ENCODE measurements around the gene VGLL4. TPM values are rescaled to one million over a fixed set of nuclear protein-coding genes. Genes with fewer than 3 reads are reported as not detected.
A peak's percentile ranks its signal among the peaks of the same experiment; 100 is the strongest.

Gene VGLL4
- total and polyA plus RNA-seq, 2 of the 4 experiments (the other 2 are of a cell fraction), result 26.2 to 35.4 TPM

GRCh38 chr3:11618904-11619303, 24.8 kb downstream of the VGLL4 start:
- H3K27me3 ChIP-seq (ENCODE audit: control insufficient read depth, insufficient read depth, low read length), result no peaks in the 10 kb centered on the region
- peaks cover 28% of the 10 kb centered on the region for H3K9me1 ChIP-seq (ENCODE audit: insufficient read depth, low read length)
- H3K23ac ChIP-seq (ENCODE audit: low read depth, low read length), result peak overlapping the region; percentile 62; the same call in 1 of the 2 replicates
- H2BK20ac ChIP-seq (ENCODE audit: low read depth, low read length), result no peak overlapping the region
- no peak overlapping the region for H2BK120ac ChIP-seq (ENCODE audit: low read depth, low read length)
- DNase-seq (no peak), ATAC-seq (ENCODE audit: low read depth) (no peak)
- no peak overlapping the region for H4K91ac ChIP-seq (ENCODE audit: insufficient read depth, low read depth, low read length)
- 0 out of 2 replicates have a peak overlapping the region, but pooled peaks have one; percentile 22 for H3K4ac ChIP-seq (ENCODE audit: low read depth, low read length)
- no peak overlapping the region for H2AFZ ChIP-seq (replicated peaks; ENCODE audit: low read length, poor library complexity)
- no peak overlapping the region for H2BK15ac ChIP-seq (ENCODE audit: low read depth, low read length)
- no peak overlapping the region for H3K4me3 ChIP-seq (ENCODE audit: insufficient read depth, low read depth, low read length)
- dilution Hi-C loops (cut with HindIII; ENCODE audit: low sequenced_read_pairs, unreplicated experiment), result no loop called here
- H3K36me3 ChIP-seq (ENCODE audit: control insufficient read depth, insufficient read depth, low read length), result no peaks in the 10 kb centered on the region
- H3K79me1 ChIP-seq (ENCODE audit: low read depth in 1 of 2, low read length in 2 of 2), result peaks cover 21 to 85% of the 10 kb centered on the region in 2 experiments; a peak in 3 of 4 replicates
- 0 out of 2 replicates have a peak overlapping the region, but pooled peaks have one; percentile 46 for H3K14ac ChIP-seq (replicated peaks; ENCODE audit: low read depth, low read length)
- H4K8ac ChIP-seq (ENCODE audit: low read depth in 2 of 2, low read length in 2 of 2), result no peak overlapping the region
- H2AK9ac ChIP-seq (replicated peaks; ENCODE audit: low read depth, low read length, poor library complexity), result no peak overlapping the region
- peaks cover 90% of the 10 kb centered on the region for H4K20me1 ChIP-seq (ENCODE audit: insufficient read depth, low read length)
- H3K56ac ChIP-seq (ENCODE audit: extremely low read depth, insufficient read depth, low read length), result no peak overlapping the region
- H3K4me1 ChIP-seq (ENCODE audit: control insufficient read depth, insufficient read depth, low read length), result peaks cover 22% of the 10 kb centered on the region
- H3K4me2 ChIP-seq (ENCODE audit: low read depth, low read length), result no peak overlapping the region; the same call in 1 of the 2 replicates
- H2AK5ac ChIP-seq (ENCODE audit: low read depth, low read length), result no peak overlapping the region
- no TSS peak for BruUV-seq (replicated peaks)
- no peak overlapping the region for H3K18ac ChIP-seq (ENCODE audit: low read depth, low read length)
- H3K9ac ChIP-seq (ENCODE audit: low read depth, low read length), result 0 out of 2 replicates have a peak overlapping the region, but pooled peaks have one; percentile 34
- H2BK5ac ChIP-seq (ENCODE audit: low read depth, low read length, poor library complexity, severe bottlenecking), result no peak overlapping the region
- intact Hi-C loops (cut with micrococcal nuclease), result no loop called here
- in situ Hi-C loops (cut with MboI; ENCODE audit: low sequenced_read_pairs), result no loop called here
- H4K5ac ChIP-seq (ENCODE audit: low read depth, low read length), result no peak overlapping the region
- no peaks in the 10 kb centered on the region for H3K9me3 ChIP-seq (ENCODE audit: control insufficient read depth, insufficient read depth, low read length)
- TF ChIP-seq, protein P1, sequence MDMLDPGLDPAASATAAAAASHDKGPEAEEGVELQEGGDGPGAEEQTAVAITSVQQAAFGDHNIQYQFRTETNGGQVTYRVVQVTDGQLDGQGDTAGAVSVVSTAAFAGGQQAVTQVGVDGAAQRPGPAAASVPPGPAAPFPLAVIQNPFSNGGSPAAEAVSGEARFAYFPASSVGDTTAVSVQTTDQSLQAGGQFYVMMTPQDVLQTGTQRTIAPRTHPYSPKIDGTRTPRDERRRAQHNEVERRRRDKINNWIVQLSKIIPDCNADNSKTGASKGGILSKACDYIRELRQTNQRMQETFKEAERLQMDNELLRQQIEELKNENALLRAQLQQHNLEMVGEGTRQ (IDR thresholded peaks at IDR 0.05; ENCODE audit: low read depth, low read length), result no peak
- TF ChIP-seq MAZ (IDR thresholded peaks at IDR 0.05; ENCODE audit: borderline replicate concordance, low read depth, low read length), result no peak
- no peak for TF ChIP-seq NFE2L2 (IDR thresholded peaks at IDR 0.05; ENCODE audit: low read depth, low read length)
- no peak for TF ChIP-seq MAFK (IDR thresholded peaks at IDR 0.05; ENCODE audit: low read depth, low read length)
- TF ChIP-seq RCOR1 (IDR thresholded peaks at IDR 0.05; ENCODE audit: insufficient replicate concordance, low read length), result no peak
- no peak for TF ChIP-seq RAD21 (IDR thresholded peaks at IDR 0.05; ENCODE audit: low read length)
- H3K27ac ChIP-seq (ENCODE audit: insufficient read depth, low read length), result no peak overlapping the region
- CTCF ChIA-PET, result interaction anchor here (0.6 kb wide), 1 partner anchor 22 kb away, joined by 5 read pairs; no protein-coding TSS in a partner anchor
- no CpG with 5 or more reads among the region's 5 CpGs for WGBS, 2 experiments (ENCODE audit: extremely low coverage in 2 of 2, insufficient read length in 1 of 2)
- POLR2A ChIA-PET (ENCODE audit: unreplicated experiment), result no interaction called here

Data from IMR-90 (cell line).